Activated CD4-positive, alpha-beta T cell treated with anti-CD3 and anti-CD28 coated beads, Interleukin-2, amount 50 U/mL, for 4 hours (primary cell): ENCODE data around the gene DNLZ.
A peak's percentile ranks its signal among the peaks of the same experiment; 100 is the strongest.
"Not testable (repeated sequence)": the region's sequence is repeated elsewhere in the genome, so short reads cannot be mapped to it uniquely, and the experiment has no call there.

Source experiments
- DNase-seq, 2 experiments: peaks; one replicate each; pipeline ENCODE4 v3.0.0-alpha.2; 2020

Gene DNLZ

DNA sequence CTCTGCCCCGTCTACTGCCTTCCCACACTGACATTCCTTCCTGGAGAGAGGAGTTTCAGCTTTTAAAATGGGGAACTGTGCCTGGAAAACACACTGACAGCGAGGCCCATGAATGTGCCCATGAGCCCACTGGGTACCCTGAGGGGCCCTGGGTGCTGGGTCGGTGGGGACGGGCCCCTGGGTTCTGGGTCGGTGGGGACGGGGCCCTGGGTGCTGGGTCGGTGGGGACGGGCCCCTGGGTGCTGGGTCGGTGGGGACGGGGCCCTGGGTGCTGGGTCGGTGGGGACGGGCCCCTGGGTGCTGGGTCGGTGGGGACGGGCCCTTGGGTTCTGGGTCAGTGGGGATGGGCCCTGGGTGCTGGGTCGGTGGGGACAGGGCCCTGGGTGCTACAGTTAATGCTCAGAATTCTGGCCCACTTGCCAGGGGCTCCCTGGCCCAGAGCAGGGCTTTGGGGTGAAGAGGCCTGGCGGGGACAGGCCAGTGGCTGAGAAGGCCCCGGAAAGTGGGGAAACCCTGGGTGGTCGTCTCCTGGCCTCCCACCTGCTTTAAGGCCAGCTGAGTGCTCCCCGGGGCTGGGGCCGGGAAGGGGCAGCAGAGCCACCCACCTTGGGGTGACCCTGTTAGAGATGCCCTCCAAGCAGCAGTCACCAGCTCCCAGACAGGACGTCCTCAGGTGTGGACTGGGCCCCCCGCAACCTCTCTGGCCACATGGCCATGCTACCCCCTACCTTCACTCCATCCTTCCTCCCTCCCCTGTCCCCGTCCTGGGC lies 33.7 kb downstream of the DNLZ start:
- DNase-seq, result no peak

GRCh38 chr9:136329211-136329627 lies 34.3 kb downstream of the DNLZ start:
- no peak for DNase-seq

DNA sequence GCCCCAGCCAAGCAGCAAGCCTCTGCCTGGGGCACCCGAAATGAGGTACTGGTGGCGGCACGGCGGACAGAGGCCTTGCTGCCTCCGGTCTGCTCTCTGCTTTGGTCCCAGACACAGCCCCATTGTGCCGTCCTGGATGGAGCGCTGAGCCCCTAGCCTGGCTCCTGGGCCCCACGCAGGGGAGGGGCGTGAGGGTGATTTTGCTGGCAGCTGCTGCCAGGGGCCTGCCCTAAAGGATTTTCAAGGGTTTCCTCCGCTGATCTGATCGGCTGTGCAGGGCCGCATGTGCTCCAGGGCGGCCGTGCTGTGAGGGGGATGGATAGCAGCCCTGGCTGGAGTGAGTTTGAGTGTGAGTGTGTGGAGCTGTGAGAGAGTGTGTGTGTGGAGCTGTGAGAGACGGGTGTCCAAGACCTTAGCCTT lies 34.9 kb downstream of the DNLZ start:
- DNase-seq, result no peak

DNA sequence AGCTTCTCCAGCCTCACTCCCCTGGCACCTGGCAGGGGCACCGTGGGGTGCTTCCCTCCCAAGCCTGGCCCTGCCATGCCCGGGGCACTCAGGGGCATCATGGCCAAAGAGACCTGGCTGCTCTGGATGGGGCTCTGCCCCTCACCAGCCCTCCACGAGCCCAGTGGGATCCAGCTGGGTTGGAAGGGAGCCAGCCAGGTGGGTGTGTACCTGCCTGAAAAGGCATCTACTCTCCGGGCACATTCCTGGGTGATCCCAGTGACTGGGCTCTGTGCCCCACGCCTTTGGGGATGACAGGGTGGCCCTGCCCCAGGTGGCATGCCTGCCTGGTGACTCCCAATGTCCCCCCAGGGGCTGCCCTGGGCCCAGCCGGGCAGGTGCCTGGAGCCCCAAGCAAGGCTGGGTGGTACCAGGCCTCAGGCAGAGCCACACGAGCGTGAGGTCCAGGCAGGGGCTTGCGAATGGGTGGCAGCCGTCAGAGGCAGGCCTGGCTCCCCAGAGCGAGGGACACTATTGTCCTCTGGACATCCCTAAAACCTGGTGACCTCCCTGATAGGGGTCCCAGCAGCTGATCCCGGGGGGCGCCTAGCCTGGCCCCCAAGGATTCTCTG lies 35.4 kb downstream of the DNLZ start:
- no peak for DNase-seq

DNA sequence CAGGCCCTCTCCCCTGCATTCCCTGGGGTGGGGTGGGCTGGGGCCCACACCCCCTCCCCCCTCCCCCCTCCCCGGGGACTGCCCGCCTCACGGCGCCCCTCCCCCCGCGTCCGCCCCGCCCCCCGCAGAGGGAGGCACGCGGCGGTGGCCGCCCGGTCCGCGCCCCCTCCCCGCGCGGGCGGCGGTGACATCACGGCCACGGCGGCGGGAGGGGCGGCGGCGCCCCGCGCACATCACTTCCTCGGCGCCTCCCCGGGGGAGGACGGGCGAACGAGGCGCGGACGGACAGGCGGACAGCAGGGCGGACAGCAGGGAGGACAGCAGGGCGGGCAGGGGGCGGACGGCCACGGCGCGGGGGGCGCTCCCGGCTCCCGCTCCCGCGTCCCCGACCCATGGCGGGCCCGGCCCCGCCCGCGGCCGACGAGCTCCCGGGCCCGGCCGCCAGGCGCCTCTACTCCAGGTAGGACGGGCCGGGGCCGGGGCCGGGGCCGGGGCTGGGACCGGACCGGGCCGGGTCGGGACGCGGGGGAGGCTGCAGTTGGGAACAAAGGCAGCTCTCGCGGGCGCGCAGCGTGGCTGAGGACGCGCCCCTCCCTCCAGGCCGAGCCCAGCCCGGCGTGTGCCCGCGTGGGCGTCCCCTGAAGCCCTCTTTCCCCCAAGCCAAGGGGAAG lies 36.1 kb downstream of the DNLZ start, which contains the start of gene GPSM1:
GPSM1 (plus strand) TSS at position 236 of the 671 bp plus-strand sequence; CDS start at position 393, 157 bp downstream.
- peak; percentile 28 to 42 for DNase-seq

- DNase-seq, result no peak
Observed at GRCh38 chr9:136326761-136327303, 36.7 kb downstream of the DNLZ start.

DNA sequence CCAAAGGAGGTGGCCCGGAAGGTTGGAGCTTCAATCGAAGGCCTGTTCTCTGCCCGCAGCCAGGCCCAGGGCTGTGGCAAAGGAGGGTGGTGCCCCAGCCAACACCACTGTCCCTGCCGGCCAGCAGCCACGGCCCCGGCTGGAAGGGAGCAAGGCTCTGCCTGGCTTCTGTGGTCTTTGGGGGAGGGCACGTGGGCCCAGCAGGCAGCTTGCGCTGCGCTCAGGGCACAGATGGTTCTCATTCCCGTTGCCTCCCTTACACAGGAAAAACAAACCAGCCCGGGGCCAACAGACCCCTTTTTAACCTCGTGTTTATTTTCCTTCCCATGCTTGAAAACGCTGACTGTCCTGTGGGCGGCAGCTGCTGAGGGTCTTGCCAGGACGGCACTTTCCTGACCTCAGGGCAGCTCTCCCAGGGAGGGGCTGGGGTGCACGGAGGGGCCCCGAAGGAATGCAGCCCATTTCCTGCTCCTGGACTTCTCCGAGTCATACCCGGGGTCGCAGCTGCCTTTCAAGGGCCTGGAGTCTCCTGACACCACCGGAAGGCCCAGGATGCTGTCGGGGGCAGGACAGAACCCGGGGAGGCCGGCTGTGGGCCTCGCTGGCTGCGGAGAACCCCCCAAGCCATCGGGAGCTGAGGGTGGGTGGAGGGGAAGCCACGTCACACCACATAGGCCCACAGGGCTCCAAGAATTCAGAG lies 37.3 kb downstream of the DNLZ start:
- DNase-seq, result no peak

DNA sequence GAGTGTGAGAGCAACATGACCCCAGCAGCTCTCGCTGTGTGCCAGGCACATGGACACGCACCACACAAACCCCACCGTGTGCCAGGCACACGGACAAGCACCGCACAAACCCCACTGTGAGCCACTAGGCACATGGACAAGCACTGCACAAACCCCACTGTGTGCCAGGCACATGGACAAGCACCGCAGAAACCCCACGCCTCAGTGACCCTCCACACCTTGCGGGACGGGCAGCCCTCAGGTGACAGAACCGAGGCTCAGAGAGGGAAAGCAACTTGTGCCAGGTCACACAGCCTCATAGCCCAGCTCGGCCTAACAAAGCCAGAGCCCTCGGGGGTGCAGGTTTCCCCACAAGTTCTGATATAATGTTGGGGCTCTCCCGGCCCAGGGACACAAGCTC lies 38.2 kb downstream of the DNLZ start:
- no peak for DNase-seq

DNA sequence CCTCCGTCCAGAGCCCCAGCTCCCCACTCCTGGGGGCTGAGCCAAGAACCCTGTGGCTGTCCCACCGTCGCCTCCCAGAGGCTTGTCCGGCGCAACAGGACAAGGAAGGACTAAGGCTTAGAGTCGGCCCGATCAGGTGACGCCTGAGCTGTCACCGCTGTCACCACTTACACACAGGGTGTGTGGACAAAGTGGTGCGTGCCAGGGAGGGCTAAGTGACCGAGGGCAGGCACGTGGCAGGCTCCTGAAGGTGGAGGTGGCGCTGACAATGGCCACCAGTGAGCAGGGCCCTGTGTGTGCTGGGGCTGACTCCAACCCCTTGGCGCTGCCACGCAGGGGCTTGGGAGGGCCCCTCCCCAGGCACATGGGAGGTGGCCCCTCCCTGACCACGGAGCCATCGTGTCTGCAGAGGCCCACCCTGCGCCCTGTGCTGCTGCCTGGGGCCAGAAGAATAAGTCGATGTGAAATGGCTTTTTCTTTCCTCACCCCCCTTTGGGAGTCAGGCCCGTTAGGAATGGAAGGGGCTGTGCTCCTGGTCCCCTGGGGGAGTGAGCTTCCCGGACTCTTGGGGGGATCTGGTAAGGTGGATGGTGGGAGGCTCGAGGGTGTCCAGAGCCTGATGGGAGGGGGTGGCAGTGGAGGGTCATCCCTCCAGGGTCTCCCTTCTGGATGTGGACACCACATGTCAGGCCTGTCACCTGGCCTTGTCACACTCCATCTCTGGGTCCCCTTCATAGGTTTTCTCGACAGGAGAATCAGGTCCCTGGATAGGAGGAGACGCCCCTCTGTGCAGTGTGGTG lies 38.8 kb downstream of the DNLZ start:
- no peak for DNase-seq

- no peak for DNase-seq
Observed at GRCh38 chr9:136323371-136323789, 40.2 kb downstream of the DNLZ start.

GRCh38 chr9:136322756-136323330 lies 40.7 kb downstream of the DNLZ start:
- DNase-seq, result no peak

GRCh38 chr9:136321561-136321960 lies 42.0 kb downstream of the DNLZ start:
- no peak for DNase-seq

DNA sequence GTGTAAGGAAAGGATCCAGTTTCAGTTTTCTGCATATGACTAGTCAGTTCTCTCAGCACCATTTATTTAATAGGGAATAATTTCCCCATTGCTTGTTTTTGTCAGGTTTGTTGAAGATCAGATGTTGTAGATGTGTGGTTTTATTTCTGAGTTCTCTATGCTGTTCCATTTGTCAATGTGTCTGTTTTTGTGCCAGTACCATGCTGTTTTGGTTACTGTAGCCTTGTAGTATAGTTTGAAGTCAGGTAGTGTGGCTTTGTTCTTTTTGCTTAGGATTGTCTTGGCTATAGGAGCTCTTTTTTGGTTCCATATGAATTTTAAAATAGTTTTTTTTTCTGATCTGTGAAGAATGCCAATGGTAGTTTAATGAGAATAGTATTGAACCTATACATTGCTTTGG lies 42.6 kb downstream of the DNLZ start:
- not testable (repeated sequence) for DNase-seq

GRCh38 chr9:136319955-136320354 lies 43.6 kb downstream of the DNLZ start:
- not testable (repeated sequence) for DNase-seq

DNA sequence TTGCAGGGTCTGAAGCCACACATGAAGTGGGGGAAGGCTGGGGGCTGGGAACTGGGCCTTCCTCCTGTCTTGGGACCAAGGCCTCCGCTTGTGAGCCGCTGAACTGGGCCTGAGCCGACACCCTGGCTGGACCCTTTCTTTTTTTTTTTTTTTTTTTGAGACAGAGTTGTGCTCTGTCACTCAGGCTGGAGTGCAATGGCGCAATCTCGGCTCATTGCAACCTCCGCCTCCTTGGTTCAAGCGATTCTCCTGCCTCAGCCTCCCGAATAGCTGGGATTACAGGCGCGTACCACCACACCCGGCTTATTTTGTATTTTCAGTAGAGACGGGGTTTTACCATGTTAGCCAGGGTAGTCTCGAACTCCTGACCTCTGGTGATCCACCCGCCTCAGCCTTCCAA lies 44.3 kb downstream of the DNLZ start:
- DNase-seq, result not testable (repeated sequence)

DNA sequence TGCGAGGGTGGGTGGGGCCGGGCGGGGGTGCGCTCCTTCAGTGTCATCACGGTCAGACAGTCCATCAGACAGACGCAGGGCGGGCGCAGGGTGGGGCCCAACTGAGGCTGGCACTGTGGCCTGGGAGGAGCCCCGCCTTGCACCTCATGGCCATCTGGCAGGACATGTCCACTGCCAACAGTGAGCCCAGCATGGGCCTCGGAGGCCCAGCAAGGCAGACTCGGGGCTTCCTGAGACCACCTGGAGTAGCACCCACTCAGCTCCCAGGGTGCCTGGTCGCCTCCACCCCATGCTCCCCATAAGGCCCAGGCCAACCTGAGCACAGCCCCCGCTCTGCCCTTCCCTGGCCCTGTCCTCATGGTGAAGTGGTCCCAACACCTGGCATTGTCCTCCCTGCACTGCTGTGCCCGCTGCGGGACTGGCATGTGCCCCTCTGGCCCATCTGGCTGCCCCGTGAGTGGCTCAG lies 44.7 kb downstream of the DNLZ start:
- DNase-seq, result no peak

- no peak for DNase-seq
Observed at GRCh38 chr9:136318111-136318775, 45.3 kb downstream of the DNLZ start.

DNA sequence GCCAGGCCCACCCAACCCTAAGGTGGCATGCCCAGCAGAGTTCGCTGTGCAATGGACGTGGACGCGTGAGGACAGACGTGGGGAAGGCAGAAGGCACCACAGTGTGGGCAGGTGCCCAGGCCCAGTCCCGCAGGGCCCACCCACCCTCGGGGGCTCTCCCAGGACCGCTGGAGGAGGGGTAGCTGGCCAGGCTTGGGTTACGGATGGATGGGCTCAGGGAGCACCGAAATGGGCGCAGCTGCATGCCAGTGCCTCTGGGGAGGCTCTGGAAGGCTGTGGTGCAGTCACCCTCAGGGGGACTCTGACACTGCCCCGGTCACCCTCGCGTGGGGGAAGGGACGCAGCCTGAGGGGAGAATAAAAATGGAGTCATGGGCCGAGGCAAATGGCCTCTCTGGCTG lies 45.8 kb downstream of the DNLZ start:
- no peak for DNase-seq

GRCh38 chr9:136316896-136317676 lies 46.5 kb downstream of the DNLZ start:
- no peak for DNase-seq

DNA sequence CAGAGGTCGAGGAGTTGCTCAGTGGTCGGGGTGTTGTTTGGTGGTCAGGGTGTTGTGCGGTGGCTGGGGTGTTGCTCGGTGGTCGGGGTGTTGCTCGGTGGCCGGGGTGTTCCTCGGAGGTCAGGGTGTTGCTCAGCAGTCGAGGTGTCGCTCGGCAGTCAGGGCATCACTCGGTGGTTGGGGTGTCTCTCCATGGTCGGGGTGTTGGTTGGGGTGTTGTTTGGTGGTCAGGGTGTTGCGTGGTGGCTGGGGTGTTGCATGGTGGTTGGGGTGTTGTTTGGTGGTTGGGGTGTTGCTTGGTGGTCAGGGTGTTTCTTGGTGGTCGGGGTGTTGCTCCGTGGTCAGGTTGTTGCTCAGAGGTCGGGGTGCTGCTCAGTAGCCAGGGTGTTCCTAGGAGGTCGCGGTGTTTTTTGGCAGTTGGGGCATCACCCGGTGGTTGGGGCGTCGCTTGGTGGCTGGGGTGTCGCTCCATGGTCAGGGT lies 47.2 kb downstream of the DNLZ start:
- no peak for DNase-seq
